HG02678 (cell line): ENCODE measurements around the gene SMPDL3B.
"Not testable (repeated sequence)": the region's sequence is repeated elsewhere in the genome, so short reads cannot be mapped to it uniquely, and the experiment has no call there.

Source experiments
- ATAC-seq: cut with Tn5 transposase; IDR thresholded peaks from one replicate; pipeline ENCODE4 v1.9.1; 2021; ENCODE audit warnings: mild to moderate bottlenecking, moderate library complexity; ENCODE audit not compliant: unreplicated experiment

Gene SMPDL3B

GRCh38 chr1:27967884-27968466 lies 33.2 kb downstream of the SMPDL3B start:
- no peak for ATAC-seq

GRCh38 chr1:27968692-27969091 lies 33.9 kb downstream of the SMPDL3B start:
- ATAC-seq, result no peak

GRCh38 chr1:27970401-27970800 lies 35.6 kb downstream of the SMPDL3B start:
- no peak for ATAC-seq

GRCh38 chr1:27971674-27972073 lies 36.9 kb downstream of the SMPDL3B start:
- no peak for ATAC-seq

- no peak for ATAC-seq
Measured at GRCh38 chr1:27972141-27972540, 37.3 kb downstream of the SMPDL3B start.

- ATAC-seq, result no peak
Measured at GRCh38 chr1:27973771-27974416, 39.1 kb downstream of the SMPDL3B start.

- ATAC-seq, result no peak
Measured at GRCh38 chr1:27974417-27974781, 39.6 kb downstream of the SMPDL3B start.

- no peak for ATAC-seq
Measured at GRCh38 chr1:27979151-27979858, 44.5 kb downstream of the SMPDL3B start.

GRCh38 chr1:27979859-27980201 lies 45.0 kb downstream of the SMPDL3B start:
- ATAC-seq, result no peak

GRCh38 chr1:27980216-27980845 lies 45.5 kb downstream of the SMPDL3B start:
- no peak for ATAC-seq

GRCh38 chr1:27981145-27981544 lies 46.3 kb downstream of the SMPDL3B start:
- no peak for ATAC-seq

- ATAC-seq, result no peak
Measured at GRCh38 chr1:27990920-27991537, 56.2 kb downstream of the SMPDL3B start.

- ATAC-seq, result no peak
Measured at GRCh38 chr1:27992276-27992675, 57.5 kb downstream of the SMPDL3B start.

GRCh38 chr1:27993241-27993640 lies 58.4 kb downstream of the SMPDL3B start:
- ATAC-seq, result no peak

GRCh38 chr1:27994060-27994459 lies 59.3 kb downstream of the SMPDL3B start:
- ATAC-seq, result no peak

GRCh38 chr1:27994526-27994925 lies 59.7 kb downstream of the SMPDL3B start:
- ATAC-seq, result not testable (repeated sequence)

GRCh38 chr1:27999055-27999454 lies 64.3 kb downstream of the SMPDL3B start:
- ATAC-seq, result no peak

- ATAC-seq, result no peak
Measured at GRCh38 chr1:28002600-28002999, 67.8 kb downstream of the SMPDL3B start.

GRCh38 chr1:28003117-28003516 lies 68.3 kb downstream of the SMPDL3B start:
- ATAC-seq, result not testable (repeated sequence)
